ENCODE results near the gene THAP4. TPM values are rescaled to one million over a fixed set of nuclear protein-coding genes. Genes with fewer than 3 reads are reported as not detected.

The THAP4 gene
- total and polyA plus RNA-seq, 2 of the 13 experiments (the other 11 are each of a cell fraction or from before 2014, with no cell fraction given), result 59.7 to 75.7 TPM

DNA sequence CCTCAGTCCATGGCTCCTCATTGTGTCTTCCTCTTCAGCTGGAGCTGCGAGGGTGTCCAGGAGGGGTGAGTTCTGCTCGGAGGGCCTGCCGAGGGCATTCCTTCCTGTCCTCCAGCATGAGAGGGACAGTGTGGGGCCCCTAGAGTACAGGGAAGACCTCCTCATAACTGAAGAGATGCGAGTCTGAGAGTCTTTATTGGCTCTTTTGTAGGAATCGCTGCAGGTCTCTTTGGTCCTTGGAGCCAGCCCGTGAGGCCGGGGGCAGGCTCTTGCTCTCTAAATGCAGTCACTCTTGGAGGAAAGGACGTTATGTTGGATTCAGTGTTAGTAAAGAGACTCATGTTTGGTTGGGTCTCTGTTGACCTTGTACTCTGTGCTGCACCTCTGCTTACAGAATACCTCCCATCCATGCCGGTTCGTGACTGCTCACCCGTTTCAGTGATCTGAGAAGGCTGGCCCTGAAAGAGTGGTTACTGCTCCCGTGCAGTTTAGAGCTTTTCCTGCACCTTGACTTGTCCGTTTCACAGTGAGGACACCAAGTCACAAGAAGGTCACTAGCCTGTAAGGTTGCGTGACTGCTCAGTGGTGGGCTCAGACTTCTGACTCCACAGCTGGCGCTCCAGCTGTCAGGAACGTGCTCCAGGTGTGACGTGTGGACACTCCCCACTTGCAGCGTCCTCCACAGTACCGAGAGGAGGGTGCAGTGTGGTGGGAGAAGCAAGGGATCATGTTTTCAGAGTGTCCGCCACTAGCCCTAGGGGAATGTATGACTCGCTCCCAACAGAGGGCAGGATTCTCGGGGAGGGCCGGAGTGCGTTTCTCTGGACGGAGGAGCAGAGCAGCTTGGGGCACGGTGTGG is 8.3 kb upstream of the THAP4 start (continued):
- TF ChIP-seq ZNF383 (CRISPR knock-in tag; IDR thresholded peaks at IDR 0.05; ENCODE audit: borderline replicate concordance), result no peak; the same call in 1 of the 2 replicates
- TF ChIP-seq IKZF1 (IDR thresholded peaks at IDR 0.05), result no peak
- TF ChIP-seq ZFP41 (CRISPR knock-in tag; IDR thresholded peaks at IDR 0.05; ENCODE audit: borderline replicate concordance), result peak; percentile 28; the same call in 1 of the 2 replicates
- TF ChIP-seq ZNF616 (CRISPR knock-in tag; IDR thresholded peaks at IDR 0.05; ENCODE audit: low read depth), result no peak; the same call in 1 of the 2 replicates
- TF ChIP-seq ZNF430 (CRISPR knock-in tag; IDR thresholded peaks at IDR 0.05), result peak; percentile 95; the same call in 1 of the 2 replicates
- no peak for TF ChIP-seq RAD51 (IDR thresholded peaks at IDR 0.05; ENCODE audit: borderline replicate concordance)
- TF ChIP-seq GLI4 (CRISPR knock-in tag; IDR thresholded peaks at IDR 0.05; ENCODE audit: borderline replicate concordance), result peak; percentile 93
- no peak for TF ChIP-seq ZNF672 (CRISPR knock-in tag; IDR thresholded peaks at IDR 0.05)
- TF ChIP-seq ZNF142 (CRISPR knock-in tag; IDR thresholded peaks at IDR 0.05), result no peak
- TF ChIP-seq HMG20B (CRISPR knock-in tag; conservative IDR thresholded peaks at IDR 0.05), result no peak
- no peak; the same call in 1 of the 2 replicates for TF ChIP-seq CBFB (CRISPR knock-in tag; IDR thresholded peaks at IDR 0.05)
- TF ChIP-seq NKX3-1 (CRISPR knock-in tag; IDR thresholded peaks at IDR 0.05), result no peak
- 0 out of 2 replicates have a peak, but pooled peaks have one; percentile 46 for TF ChIP-seq ZBTB2 (CRISPR knock-in tag; IDR thresholded peaks at IDR 0.05; ENCODE audit: low read depth)
- peak; percentile 77; the same call in 1 of the 2 replicates for TF ChIP-seq ZNF12 (CRISPR knock-in tag; IDR thresholded peaks at IDR 0.05)
- TF ChIP-seq FOXJ3 (CRISPR knock-in tag; IDR thresholded peaks at IDR 0.05; ENCODE audit: borderline replicate concordance), result peak; percentile 61; the same call in 1 of the 2 replicates
- TF ChIP-seq ZBTB7A (CRISPR knock-in tag; IDR thresholded peaks at IDR 0.05), result peak; percentile 70; the same call in 1 of the 2 replicates
- TF ChIP-seq CBX2 (IDR thresholded peaks at IDR 0.05; ENCODE audit: low read depth, low read length), result no peak
- no peak for TF ChIP-seq CBX2 (CRISPR knock-in tag; IDR thresholded peaks at IDR 0.05; ENCODE audit: low read depth)
- TF ChIP-seq IRF1 (CRISPR knock-in tag; IDR thresholded peaks at IDR 0.05; ENCODE audit: low read depth), result no peak
- peak; percentile 81 for TF ChIP-seq MAX (IDR thresholded peaks at IDR 0.05)
- TF ChIP-seq SP1 (IDR thresholded peaks at IDR 0.05), result no peak
- TF ChIP-seq SP1 (CRISPR knock-in tag; IDR thresholded peaks at IDR 0.05), result peak; percentile 41; the same call in 1 of the 2 replicates
- TF ChIP-seq ZNF30 (CRISPR knock-in tag; IDR thresholded peaks at IDR 0.05), result 0 out of 2 replicates have a peak, but pooled peaks have one; percentile 35
